Hematopoietic multipotent progenitor cell treated with erythropoietin and hydrocortisone succinate and interleukin-3 and kit ligand, for 6 days (in vitro differentiated cells): ENCODE results near the gene SLC25A15.

ENCODE experiments used
- DNase-seq: peaks from one replicate; pipeline ENCODE4 v3.0.0-alpha.2; 2015

SLC25A15 gene

DNA sequence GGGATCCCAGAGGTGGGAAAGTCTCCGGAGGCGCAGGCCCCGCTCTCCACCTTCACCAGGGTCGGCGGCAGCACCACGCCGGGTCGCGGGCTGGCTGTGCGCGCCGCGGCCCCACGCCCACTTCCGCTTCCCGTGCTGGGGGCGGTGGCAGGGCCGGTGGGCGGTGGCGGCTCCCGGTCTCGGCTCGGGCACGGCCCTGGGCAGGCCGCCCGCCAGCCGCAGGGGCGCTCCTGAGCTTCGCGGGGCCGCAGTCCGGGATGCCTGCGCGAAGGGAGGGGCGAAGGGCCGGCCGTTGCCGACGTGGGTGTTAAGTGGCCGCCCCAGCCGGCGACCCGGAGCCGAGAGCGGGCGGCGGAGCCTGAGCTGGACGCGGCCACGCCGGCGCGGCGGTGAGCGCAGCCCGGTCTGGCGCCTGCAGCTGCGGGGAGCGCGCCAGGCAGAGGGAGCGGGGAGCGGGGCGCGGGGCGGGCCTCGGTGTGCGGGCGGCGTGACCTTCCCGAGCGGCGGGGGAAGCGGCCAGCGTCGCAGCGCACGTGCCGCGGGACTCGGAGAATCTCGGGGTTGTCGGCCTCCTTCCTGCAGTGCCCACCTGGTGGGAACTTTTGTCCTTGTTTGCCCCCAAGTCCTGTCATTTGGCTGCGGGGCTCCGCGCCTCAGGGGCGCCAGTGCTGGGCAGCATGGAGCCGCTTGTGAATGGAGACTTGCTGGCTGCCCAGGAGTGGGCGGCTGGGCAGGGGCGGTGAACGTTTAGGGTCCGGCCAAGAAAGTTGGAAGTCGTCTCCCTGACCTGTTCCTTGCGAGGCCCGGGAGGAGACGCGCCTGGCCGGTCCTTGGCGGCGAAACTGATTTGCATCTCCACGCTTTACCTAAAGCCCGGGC, at the start of gene SLC25A15:
SLC25A15 (plus strand) TSS at position 337 of the 879 bp plus-strand sequence. CDS start 3,616 bp downstream, outside the sequence.
- peak; percentile 90 for DNase-seq

- no peak for DNase-seq
Observed at GRCh38 chr13:40749327-40749726, 40.1 kb upstream of the SLC25A15 start.

DNA sequence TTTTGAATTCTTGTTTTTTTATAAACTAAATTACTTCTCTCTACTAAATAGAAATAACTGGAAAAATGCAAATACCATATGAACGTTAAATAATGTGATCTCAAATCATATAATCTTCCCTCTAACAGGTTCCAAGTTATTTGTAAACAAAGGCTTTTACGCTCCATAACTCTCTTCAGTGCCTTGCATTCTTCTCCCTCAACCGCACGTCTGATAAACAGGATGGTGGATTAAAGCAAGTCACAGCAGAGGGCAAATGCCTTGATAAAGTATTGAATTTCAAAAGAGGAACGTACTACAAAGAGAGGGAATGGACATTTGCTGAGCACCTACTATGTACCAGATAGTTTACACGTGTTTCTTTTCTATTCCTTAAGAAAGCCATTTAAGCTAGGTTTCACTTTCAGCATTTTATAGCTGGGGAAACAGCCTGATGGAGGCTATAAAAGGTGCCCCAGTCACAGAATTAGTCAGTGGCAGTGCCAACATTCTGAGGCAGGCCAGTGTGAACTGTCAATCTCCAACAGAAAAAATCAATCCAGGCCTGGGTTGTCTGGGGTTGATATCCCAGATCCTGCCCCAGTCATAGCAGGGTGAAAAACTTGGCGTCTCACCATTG, 34.2 kb upstream of the SLC25A15 start:
- DNase-seq = no peak

GRCh38 chr13:40756042-40756441, 33.4 kb upstream of the SLC25A15 start:
- DNase-seq = no peak

DNA sequence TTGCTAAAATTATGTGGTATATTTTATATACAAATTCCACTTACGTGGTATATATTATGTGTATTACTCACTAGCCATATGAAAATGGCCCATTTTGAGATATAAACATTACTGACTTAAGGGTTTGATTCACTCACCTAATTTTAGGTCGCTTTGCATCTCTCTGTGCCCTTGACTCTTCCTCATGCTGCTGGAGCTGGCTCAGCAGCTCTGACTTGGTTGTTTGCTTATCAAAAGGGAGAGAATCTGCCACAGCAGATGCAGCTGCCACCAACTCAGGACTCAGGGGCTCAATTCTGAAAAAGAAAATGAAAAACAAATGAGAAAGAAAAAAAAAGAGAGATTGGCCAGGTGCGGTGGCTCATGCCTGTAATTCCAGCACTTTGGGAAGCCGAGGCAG, 30.6 kb upstream of the SLC25A15 start:
- DNase-seq = no peak

- no peak for DNase-seq
Observed at GRCh38 chr13:40762849-40763248, 26.6 kb upstream of the SLC25A15 start.

DNA sequence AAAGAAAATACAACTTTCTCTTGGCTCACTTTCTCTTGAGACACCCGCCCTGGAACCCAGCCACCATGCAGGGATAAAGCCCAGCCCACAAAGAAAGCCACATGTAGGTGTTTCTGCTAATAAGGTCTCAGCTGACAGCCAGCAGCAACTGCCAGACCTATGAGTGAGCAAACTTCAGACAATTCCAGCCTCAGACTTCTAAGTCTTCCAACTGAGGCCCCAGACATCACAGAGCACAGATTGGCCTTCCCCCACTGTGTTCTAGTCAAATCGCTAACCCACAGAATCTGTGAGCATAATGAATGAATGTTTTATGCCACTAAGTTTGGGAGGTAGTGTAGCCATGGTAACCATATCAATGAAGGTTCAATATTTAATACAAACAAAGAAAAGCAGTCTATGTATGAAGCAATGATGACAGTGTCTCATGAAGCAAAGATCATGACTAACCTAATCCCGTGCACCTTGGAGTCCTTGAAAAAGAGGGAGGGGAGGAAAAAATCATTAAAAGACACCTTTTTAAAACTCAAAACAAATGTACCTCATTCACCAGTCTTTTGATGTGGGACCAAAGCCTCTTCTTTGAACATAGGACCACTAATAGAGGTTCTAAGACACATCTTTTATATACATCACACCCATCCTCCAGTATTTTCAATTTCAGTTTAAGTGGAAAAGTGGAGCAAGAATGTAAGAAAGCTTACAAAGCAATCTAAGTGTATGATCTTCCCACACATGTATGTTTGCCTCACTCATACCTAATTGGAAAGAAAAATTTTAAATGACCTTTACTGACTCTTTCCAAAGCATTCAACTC, 24.6 kb upstream of the SLC25A15 start:
- peak; percentile 64 for DNase-seq

GRCh38 chr13:40765602-40766001, 23.8 kb upstream of the SLC25A15 start:
- no peak for DNase-seq

DNA sequence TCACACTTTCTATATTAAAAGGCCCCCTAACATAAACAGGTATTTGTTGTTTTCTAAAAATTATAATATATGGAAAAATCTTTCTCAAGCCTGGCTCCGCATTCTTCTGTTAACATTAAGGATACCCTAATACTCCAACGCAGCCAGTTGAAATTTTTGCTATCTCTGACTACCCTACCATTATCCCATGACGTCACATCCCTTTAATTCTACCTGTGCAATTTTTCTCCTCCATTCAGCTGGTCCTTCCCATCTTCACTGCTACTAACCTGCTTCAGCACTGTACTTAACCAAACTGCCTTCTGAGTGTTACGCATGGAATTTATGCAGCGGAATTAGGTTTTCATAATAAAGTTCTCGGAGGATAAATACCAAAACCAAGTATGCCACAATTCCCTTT, 19.4 kb upstream of the SLC25A15 start:
- DNase-seq = no peak

GRCh38 chr13:40770609-40770933, 18.8 kb upstream of the SLC25A15 start:
- DNase-seq = peak; percentile 14

DNA sequence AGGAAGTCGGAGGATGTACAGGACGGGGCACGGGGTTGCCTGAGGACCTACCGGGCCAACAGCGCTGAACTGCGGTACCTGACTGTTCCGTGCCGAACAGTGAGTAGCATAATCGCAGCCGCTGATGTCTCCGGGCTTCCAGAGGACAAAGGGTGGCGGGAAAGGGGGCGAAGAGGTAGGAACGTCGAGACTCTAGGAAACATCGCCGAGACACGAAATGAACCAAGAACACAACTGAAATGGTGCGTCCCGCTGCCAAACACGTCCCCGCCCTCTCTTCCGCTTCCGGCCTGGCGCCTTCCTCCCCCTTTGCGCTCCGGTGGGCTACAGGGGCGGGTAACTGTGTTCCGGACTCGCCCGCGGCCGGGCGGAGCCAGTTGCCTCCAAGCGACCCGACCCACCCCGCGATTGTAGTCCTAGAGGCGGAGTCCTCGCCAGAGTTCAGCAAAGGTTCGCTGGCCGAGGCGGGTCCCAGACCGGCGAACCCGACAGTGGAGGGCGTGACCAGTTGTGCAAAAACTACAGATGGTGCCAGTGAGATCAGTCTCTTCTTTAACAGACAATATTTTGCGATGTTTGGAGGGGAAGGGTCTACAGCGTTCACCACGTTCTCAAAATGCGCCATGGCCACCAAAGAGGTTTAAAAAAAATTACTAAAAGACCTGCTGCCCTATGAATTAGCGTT, 18.3 kb upstream of the SLC25A15 start, which contains the start of gene MRPS31:
MRPS31 (minus strand) TSS at position 257 of the 685 bp plus-strand sequence; CDS start at position 203, 54 bp downstream.
- DNase-seq = peak; percentile 99

GRCh38 chr13:40772765-40773473, 16.5 kb upstream of the SLC25A15 start:
- DNase-seq = no peak

DNA sequence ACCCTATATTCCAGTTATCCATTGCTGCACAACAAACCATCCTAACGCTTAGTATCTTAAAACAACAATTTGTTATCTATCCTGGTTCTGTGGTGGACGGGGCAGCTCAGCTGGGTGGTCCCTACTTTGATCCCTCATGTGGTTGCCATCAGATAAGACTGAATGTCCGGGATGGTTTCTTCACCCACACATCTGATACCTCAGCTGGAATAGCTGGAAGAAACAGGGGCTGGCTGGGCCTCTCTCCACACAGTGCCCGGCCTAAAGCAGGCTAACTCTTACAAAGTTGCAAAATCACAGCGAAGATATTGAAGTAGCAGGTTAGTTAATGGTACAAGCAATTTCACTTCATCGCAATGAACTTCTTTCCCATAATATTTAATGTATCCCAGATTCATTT, 14.7 kb upstream of the SLC25A15 start:
- DNase-seq = no peak

- no peak for DNase-seq
Observed at GRCh38 chr13:40776232-40776631, 13.2 kb upstream of the SLC25A15 start.

- DNase-seq = peak; percentile 83
Observed at GRCh38 chr13:40776681-40777165, 12.7 kb upstream of the SLC25A15 start.

DNA sequence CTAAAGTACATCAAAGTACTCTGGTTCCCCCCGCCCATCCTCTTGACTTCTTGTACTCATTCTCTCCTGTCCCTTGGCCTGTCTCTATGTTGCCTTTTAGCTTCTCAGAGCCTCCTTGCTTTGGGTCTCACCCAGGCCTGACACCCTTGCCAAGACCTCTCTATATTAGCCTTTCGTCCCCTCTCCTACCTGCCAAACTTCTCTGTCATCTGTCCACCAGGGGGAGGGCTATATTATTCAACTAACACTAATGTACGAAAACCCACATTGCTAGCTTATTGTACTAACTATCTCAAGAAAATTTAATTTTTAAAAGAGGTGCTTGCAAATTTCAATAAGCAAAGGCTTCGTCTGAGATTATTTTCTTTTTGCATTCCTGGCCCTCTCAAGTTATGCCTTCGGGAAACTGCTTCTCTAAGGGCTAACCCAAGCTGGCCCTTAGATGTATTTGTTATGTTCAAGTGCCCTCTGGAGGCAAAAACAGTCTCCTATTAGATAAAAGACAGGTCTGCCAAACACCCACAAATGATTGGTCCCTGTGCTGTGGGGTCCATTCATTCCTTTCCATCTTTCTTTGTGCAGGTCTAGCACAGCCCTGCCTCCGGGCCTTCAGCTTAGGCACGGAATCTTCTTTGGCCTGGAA, 12.1 kb upstream of the SLC25A15 start:
- peak; percentile 91 for DNase-seq

- DNase-seq = no peak
Observed at GRCh38 chr13:40777809-40778175, 11.6 kb upstream of the SLC25A15 start.

GRCh38 chr13:40779049-40779448, 10.4 kb upstream of the SLC25A15 start:
- no peak for DNase-seq

DNA sequence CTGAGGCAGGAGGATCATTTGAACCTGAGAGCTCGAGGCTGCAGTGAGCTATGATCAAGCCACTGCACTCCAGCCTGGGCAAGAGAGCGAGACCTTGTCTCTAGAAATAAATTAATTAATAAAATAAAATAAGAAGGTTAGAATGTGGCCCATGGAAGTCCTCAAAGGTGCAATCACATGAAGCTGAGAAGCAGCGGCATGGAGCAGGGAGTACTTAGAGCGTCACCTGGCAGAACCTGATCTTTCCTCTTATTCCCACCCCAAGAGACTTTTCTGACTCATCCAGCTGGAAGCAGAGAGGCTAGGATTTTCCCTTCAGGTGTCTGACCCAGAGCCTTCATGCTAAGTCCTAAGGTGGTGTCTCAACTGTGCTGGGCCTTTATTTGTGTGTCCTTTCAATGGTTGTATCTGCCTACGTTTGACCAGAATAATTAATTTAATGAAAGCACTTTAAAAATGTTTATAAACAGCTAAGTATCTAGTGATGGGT, 9.6 kb upstream of the SLC25A15 start:
- no peak for DNase-seq

DNA sequence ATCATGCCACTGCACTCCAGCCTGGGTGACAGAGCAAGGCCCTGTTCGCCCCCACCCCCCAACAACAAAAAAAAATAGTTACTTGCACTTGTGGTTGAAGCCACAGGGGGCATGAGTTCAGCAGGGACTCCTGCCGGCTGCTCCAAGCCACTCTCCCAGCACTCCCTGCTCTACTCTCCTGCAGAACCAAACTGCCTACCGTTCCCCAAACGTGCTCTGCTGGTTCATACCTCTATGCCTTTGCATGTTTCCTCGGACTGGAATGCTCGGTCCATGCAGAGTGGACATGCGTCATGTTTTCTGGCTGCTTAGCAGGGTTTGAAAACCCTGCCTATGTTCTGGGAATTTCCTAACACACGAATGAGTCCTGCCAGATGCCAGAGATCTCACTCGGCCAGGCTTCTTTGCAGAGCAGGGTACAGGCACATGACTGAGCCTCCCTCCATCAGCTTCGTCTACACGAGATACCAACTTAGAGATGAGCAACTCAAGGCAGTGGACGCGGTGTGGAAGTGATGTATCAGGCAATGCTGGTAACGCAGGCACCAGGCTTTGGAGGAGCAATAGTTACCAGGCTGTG, 8.5 kb upstream of the SLC25A15 start:
- peak; percentile 40 for DNase-seq

GRCh38 chr13:40781717-40782116, 7.7 kb upstream of the SLC25A15 start:
- no peak for DNase-seq
